WTC11 (cell line): ENCODE results near the gene IGFL1. TPM values are rescaled to one million over a fixed set of nuclear protein-coding genes. Genes with fewer than 3 reads are reported as not detected.

Source experiments
- ATAC-seq: fragments of 200-7000 bp; cut with Tn5 transposase; 2 replicates; pipeline ENCODE4 v1.10.0; 2021; ENCODE audit warnings: mild to moderate bottlenecking, moderate library complexity
- CTCF ChIA-PET: fragments of 300-600 bp; sonication (Branson Sonifier 250); formaldehyde crosslinking; loops from one replicate; lab custom pipeline; 2021; ENCODE audit warnings: antibody characterized with exemption; lab: Charles Lee
- POLR2A ChIA-PET: fragments of 350-600 bp; sonication (Branson Sonifier 250); formaldehyde crosslinking; loops from one replicate; lab custom pipeline; 2021; ENCODE audit warnings: antibody characterized with exemption; lab: Charles Lee
- DNase-seq: peaks from one replicate; pipeline ENCODE4 v3.0.0; 2021; ENCODE audit warnings: low spot score
- H3K27ac Mint-ChIP-seq: 2 replicates; pipeline ENCODE4 v1.8.0; 2021; ENCODE audit warnings: mixed read lengths
- H3K27me3 Mint-ChIP-seq: 2 replicates; pipeline ENCODE4 v1.8.0; 2021; ENCODE audit warnings: low read depth, mild to moderate bottlenecking, moderate library complexity, mixed read lengths
- H3K36me3 Mint-ChIP-seq: 2 replicates; pipeline ENCODE4 v1.8.0; 2021; ENCODE audit warnings: mixed read lengths
- H3K4me1 Mint-ChIP-seq: 2 replicates; pipeline ENCODE4 v1.8.0; 2022; ENCODE audit warnings: mixed read lengths
- H3K4me3 Mint-ChIP-seq: 2 replicates; pipeline ENCODE4 v1.8.0; 2021; ENCODE audit warnings: mild to moderate bottlenecking, moderate library complexity, mixed read lengths
- H3K9me3 Mint-ChIP-seq: 2 replicates; pipeline ENCODE4 v1.8.0; 2021; ENCODE audit warnings: mixed read lengths
- ARID4B ChIP-seq: sonication (generic); formaldehyde crosslinking; IDR thresholded peaks from 2 replicates; pipeline ENCODE4 v1.8.0; 2023; ENCODE audit warnings: missing genetic modification reagents, mild to moderate bottlenecking, borderline replicate concordance
- CBFB ChIP-seq: sonication (generic); formaldehyde crosslinking; IDR thresholded peaks from 2 replicates; pipeline ENCODE4 v1.8.1; 2022; ENCODE audit warnings: mild to moderate bottlenecking, low read depth, missing genetic modification reagents
- E2F5 ChIP-seq: sonication (generic); formaldehyde crosslinking; IDR thresholded peaks from 2 replicates; pipeline ENCODE4 v1.8.1; 2022; ENCODE audit warnings: mild to moderate bottlenecking, moderate library complexity, missing genetic modification reagents
- ESRRA ChIP-seq: sonication (generic); formaldehyde crosslinking; IDR thresholded peaks from 2 replicates; pipeline ENCODE4 v1.8.1; 2022; ENCODE audit warnings: mild to moderate bottlenecking, missing genetic modification reagents, borderline replicate concordance
- ETV6 ChIP-seq: sonication (generic); formaldehyde crosslinking; IDR thresholded peaks from 2 replicates; pipeline ENCODE4 v1.8.1; 2022; ENCODE audit warnings: mild to moderate bottlenecking, missing genetic modification reagents
- FOXP1 ChIP-seq: sonication (generic); formaldehyde crosslinking; IDR thresholded peaks from 2 replicates; pipeline ENCODE4 v1.8.0; 2022; ENCODE audit warnings: missing genetic modification reagents, mild to moderate bottlenecking, moderate library complexity, borderline replicate concordance
- GABPB1 ChIP-seq: sonication (generic); formaldehyde crosslinking; IDR thresholded peaks from 2 replicates; pipeline ENCODE4 v1.8.1; 2023; ENCODE audit warnings: mild to moderate bottlenecking, missing genetic modification reagents
- GTF2I ChIP-seq: fragments of 250-450 bp; sonication (Bioruptor Pico); conservative IDR thresholded peaks from 2 replicates; pipeline ENCODE4 v1.4.0; 2021; ENCODE audit warnings: mild to moderate bottlenecking
- HMGA2 ChIP-seq: fragments of 250-450 bp; sonication (Bioruptor Pico); IDR thresholded peaks from 2 replicates; pipeline ENCODE4 v1.4.0; 2021; ENCODE audit warnings: mild to moderate bottlenecking, moderate library complexity
- IRF2 ChIP-seq: sonication (generic); formaldehyde crosslinking; IDR thresholded peaks from 2 replicates; pipeline ENCODE4 v1.8.0; 2022; ENCODE audit warnings: low read depth, missing genetic modification reagents, borderline replicate concordance
- KAT7 ChIP-seq: sonication (generic); formaldehyde crosslinking; IDR thresholded peaks from 2 replicates; pipeline ENCODE4 v1.8.1; 2023; ENCODE audit warnings: missing genetic modification reagents, mild to moderate bottlenecking, borderline replicate concordance
- MXD4 ChIP-seq: fragments of 250-450 bp; sonication (Bioruptor Pico); IDR thresholded peaks from 2 replicates; pipeline ENCODE4 v1.8.0; 2021; ENCODE audit warnings: mild to moderate bottlenecking, moderate library complexity, borderline replicate concordance
- NR2C2 ChIP-seq: sonication (generic); formaldehyde crosslinking; IDR thresholded peaks from 2 replicates; pipeline ENCODE4 v1.8.0; 2022; ENCODE audit warnings: mild to moderate bottlenecking, missing genetic modification reagents
- PRRX2 ChIP-seq: fragments of 250-450 bp; sonication (Bioruptor Pico); IDR thresholded peaks from 2 replicates; pipeline ENCODE4 v1.8.0; 2021; ENCODE audit warnings: mild to moderate bottlenecking
- RELA ChIP-seq: sonication (generic); formaldehyde crosslinking; IDR thresholded peaks from 2 replicates; pipeline ENCODE4 v1.8.1; 2022; ENCODE audit warnings: missing genetic modification reagents, mild to moderate bottlenecking, borderline replicate concordance
- ZBTB21 ChIP-seq: sonication (generic); formaldehyde crosslinking; IDR thresholded peaks from 2 replicates; pipeline ENCODE4 v1.8.1; 2023; ENCODE audit warnings: mild to moderate bottlenecking, missing genetic modification reagents, borderline replicate concordance
- ZNF138 ChIP-seq: sonication (generic); formaldehyde crosslinking; conservative IDR thresholded peaks from 2 replicates; pipeline ENCODE4 v1.8.1; 2022; ENCODE audit warnings: mild to moderate bottlenecking, moderate library complexity, missing genetic modification reagents
- ZNF219 ChIP-seq: sonication (generic); formaldehyde crosslinking; IDR thresholded peaks from 2 replicates; pipeline ENCODE4 v1.8.0; 2023; ENCODE audit warnings: missing genetic modification reagents, mild to moderate bottlenecking, borderline replicate concordance
- ZNF232 ChIP-seq: sonication (generic); formaldehyde crosslinking; IDR thresholded peaks from 2 replicates; pipeline ENCODE4 v1.8.0; 2022; ENCODE audit warnings: mild to moderate bottlenecking, missing genetic modification reagents
- ZNF416 ChIP-seq: fragments of 250-450 bp; sonication (Bioruptor Pico); IDR thresholded peaks from 2 replicates; pipeline ENCODE4 v1.9.0; 2021; ENCODE audit warnings: mild to moderate bottlenecking, inconsistent platforms
- total RNA-seq: library from RNA; stranded (reverse); gene quantifications from 3 replicates; pipeline ENCODE4 v1.2.3, GENCODE V29; 2021
- TF ChIP-seq, protein P1 (sequence below): sonication (generic); formaldehyde crosslinking; IDR thresholded peaks from 2 replicates; pipeline ENCODE4 v1.8.0; 2022; ENCODE audit warnings: mild to moderate bottlenecking, missing genetic modification reagents
- TF ChIP-seq, protein P2 (sequence below): sonication (generic); formaldehyde crosslinking; IDR thresholded peaks from 2 replicates; pipeline ENCODE4 v1.8.1; 2022; ENCODE audit warnings: mild to moderate bottlenecking, missing genetic modification reagents, moderate library complexity, borderline replicate concordance

The IGFL1 gene
- total RNA-seq, 1 experiment from 2014 or later = not detected

- Mint-ChIP-seq H3K27me3 (peaks cover 11% of the 10 kb centered on the region), H3K36me3 (peaks cover 9% of the 10 kb centered on the region), H3K4me3 (no peak overlapping the region), H3K27ac (0 out of 2 replicates have a peak overlapping the region, but pooled peaks have one; percentile 50), H3K4me1 (no peaks in the 10 kb centered on the region), H3K9me3 (peaks cover 18% of the 10 kb centered on the region)
- DNase-seq = no peak
- POLR2A ChIA-PET = no interaction called here
- CTCF ChIA-PET = interaction anchor here (0.6 to 1.1 kb wide), 4 partner anchors 8 to 202 kb away, joined by 3 to 7 read pairs (median 3); no protein-coding TSS in a partner anchor
- no peak for TF ChIP-seq FOXP1 (CRISPR knock-in tag)
- TF ChIP-seq HMGA2 (CRISPR knock-in tag) = no peak
- TF ChIP-seq ZNF232 (CRISPR knock-in tag) = no peak
- no peak for TF ChIP-seq ZNF416
- no peak for TF ChIP-seq RELA (CRISPR knock-in tag)
- TF ChIP-seq, protein P1, sequence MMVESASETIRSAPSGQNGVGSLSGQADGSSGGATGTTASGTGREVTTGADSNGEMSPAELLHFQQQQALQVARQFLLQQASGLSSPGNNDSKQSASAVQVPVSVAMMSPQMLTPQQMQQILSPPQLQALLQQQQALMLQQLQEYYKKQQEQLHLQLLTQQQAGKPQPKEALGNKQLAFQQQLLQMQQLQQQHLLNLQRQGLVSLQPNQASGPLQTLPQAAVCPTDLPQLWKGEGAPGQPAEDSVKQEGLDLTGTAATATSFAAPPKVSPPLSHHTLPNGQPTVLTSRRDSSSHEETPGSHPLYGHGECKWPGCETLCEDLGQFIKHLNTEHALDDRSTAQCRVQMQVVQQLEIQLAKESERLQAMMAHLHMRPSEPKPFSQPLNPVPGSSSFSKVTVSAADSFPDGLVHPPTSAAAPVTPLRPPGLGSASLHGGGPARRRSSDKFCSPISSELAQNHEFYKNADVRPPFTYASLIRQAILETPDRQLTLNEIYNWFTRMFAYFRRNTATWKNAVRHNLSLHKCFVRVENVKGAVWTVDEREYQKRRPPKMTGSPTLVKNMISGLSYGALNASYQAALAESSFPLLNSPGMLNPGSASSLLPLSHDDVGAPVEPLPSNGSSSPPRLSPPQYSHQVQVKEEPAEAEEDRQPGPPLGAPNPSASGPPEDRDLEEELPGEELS (CRISPR knock-in tag) = no peak
- no peak for TF ChIP-seq ZNF138 (CRISPR knock-in tag)
- no peak for TF ChIP-seq GABPB1 (CRISPR knock-in tag)
- TF ChIP-seq IRF2 (CRISPR knock-in tag) = no peak
- TF ChIP-seq PRRX2 (CRISPR knock-in tag) = no peak
- TF ChIP-seq E2F5 (CRISPR knock-in tag) = no peak
- TF ChIP-seq, all 79 proteins: peak for 0
- no peak for ATAC-seq
Observed at GRCh38 chr19:46197314-46198070, 32.0 kb upstream of the IGFL1 start.

DNA sequence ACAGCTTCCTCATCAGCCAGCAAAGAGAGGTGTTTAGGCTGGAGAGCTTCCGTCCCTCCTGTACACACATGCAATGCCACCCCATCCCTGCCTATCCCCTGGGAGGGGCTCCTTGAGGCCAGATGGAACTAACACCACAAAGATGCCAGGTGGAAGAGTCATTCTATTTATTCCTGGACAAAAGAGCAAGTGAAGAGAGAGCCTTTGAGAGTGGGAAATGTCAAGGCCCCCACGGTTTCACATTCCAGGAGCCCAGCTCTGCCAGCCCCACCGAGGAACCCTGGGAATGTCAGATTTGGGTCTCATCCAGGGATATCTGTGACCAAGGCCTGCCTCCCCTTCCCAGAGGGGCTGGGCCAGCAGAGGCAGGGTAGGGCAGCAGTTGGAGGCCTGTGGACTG, 30.8 kb upstream of the IGFL1 start:
- Mint-ChIP-seq H3K4me1 (no peaks in the 10 kb centered on the region), H3K36me3 (peaks cover 19% of the 10 kb centered on the region), H3K4me3 (no peak overlapping the region), H3K9me3 (peaks cover 28% of the 10 kb centered on the region), H3K27ac (no peak overlapping the region), H3K27me3 (peaks cover 19% of the 10 kb centered on the region)
- DNase-seq (no peak), ATAC-seq (no peak)
- POLR2A ChIA-PET = interaction anchor here (0.6 kb wide), 1 partner anchor 701 kb away, joined by 3 read pairs; no protein-coding TSS in a partner anchor
- TF ChIP-seq MXD4 (CRISPR knock-in tag) = no peak
- CTCF ChIA-PET = no interaction called here

DNA sequence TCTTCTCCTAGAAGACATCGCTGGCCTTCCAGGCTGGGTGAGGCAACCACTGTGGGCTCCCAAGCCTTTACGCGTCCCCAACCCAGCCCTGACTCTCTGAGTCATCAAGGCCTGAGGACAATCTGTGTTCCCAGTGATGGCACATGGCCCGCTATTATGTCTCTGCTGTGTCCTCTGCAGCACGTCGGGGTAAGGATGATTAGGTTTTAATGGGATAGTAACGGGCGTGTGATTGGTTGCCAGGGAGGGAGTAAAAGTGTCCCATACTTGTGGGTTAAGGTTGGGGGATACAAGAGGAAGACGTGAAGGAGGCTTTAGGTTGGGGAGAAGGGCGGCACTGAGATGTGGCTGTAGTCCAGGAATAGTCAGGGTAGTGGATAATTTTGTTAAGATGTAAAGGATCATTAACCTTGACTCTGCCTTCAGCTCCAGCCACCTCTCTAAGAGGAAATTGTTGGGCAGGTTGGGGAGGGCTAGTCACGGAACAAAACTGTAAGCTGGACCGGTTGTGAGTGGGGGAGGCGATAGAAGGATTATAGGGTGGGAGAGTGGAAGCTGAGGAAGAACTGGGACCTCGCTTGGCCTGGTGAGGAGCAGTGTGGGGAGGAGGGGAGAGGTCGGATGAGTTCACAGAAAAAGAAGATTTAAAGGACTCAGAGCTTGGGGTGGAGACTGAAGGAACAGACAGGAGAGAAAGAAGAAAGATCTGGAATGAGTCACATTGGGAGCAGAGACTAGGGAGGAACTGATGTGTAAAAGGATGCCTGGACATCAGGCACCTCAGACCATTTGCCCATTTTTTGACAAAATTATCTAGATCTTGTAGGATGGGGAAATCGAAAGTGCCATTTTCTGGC, 27.9 kb upstream of the IGFL1 start:
- ChIA-PET CTCF (interaction anchor here (1.1 kb wide), 1 partner anchor 123 kb away, joined by 3 read pairs; no protein-coding TSS in a partner anchor), POLR2A (no interaction called here)
- DNase-seq (no peak), ATAC-seq (no peak)
- H3K4me1 Mint-ChIP-seq = no peaks in the 10 kb centered on the region
- peaks cover 39% of the 10 kb centered on the region for H3K9me3 Mint-ChIP-seq
- H3K36me3 Mint-ChIP-seq = peaks cover 21% of the 10 kb centered on the region
- H3K4me3 Mint-ChIP-seq = no peak overlapping the region
- no peak overlapping the region for H3K27ac Mint-ChIP-seq
- peaks cover 24% of the 10 kb centered on the region for H3K27me3 Mint-ChIP-seq
- TF ChIP-seq ZNF219 (no peak), ESRRA (CRISPR knock-in tag) (no peak), CBFB (CRISPR knock-in tag) (no peak), ZNF232 (CRISPR knock-in tag) (no peak), KAT7 (CRISPR knock-in tag) (no peak), GABPB1 (CRISPR knock-in tag) (no peak), ARID4B (CRISPR knock-in tag) (no peak), NR2C2 (CRISPR knock-in tag) (no peak), ETV6 (CRISPR knock-in tag) (no peak), GTF2I (CRISPR knock-in tag) (no peak), ZBTB21 (CRISPR knock-in tag) (no peak), RELA (CRISPR knock-in tag) (no peak)
- TF ChIP-seq, protein P2, sequence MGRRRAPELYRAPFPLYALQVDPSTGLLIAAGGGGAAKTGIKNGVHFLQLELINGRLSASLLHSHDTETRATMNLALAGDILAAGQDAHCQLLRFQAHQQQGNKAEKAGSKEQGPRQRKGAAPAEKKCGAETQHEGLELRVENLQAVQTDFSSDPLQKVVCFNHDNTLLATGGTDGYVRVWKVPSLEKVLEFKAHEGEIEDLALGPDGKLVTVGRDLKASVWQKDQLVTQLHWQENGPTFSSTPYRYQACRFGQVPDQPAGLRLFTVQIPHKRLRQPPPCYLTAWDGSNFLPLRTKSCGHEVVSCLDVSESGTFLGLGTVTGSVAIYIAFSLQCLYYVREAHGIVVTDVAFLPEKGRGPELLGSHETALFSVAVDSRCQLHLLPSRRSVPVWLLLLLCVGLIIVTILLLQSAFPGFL (CRISPR knock-in tag) = no peak
